ENCODE results near the gene MUC2. TPM values are rescaled to one million over a fixed set of nuclear protein-coding genes. Genes with fewer than 3 reads are reported as not detected.
"Not testable (repeated sequence)": the region's sequence is repeated elsewhere in the genome, so short reads cannot be mapped to it uniquely, and the experiment has no call there.

MUC2 gene
- total RNA-seq, 1 donor from 2014 or later: not detected

DNA sequence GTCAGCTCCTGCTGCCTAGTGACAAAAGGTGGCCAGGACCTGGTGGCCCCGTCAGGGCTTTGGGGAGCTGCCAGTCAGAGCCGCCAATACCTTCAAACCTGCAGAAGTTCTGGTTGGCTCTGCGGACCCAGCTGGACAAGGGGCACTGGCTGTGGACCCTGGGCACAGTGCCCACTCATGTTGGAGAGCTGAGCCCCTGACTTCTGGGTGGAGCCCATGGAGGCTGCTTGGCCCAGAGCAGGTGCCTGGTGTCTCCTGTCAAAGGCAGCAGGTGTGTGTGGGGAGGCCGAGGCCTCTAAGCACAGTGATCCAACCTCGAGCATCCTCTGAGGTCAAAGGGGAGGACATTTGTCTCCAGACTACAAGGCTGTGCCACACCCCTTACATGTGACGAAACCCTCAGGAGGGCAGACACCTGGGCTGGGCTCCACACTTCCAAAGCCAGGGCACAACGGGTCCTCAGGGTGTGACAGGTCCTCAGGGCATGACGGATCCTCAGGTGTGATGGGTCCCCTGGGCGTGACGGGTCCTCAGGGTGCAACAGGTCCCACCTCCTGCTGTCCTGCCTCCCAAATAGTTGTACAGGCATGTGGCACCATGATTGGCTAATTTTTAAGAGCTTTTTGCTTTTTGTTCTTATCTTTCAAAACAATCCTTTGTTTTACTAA is 37.0 kb downstream of the MUC2 start:
- Mint-ChIP-seq H3K27ac (ENCODE audit: unreplicated experiment) (no peak overlapping the region), H3K4me1 (ENCODE audit: unreplicated experiment) (no peaks in the 10 kb centered on the region), H3K36me3 (ENCODE audit: low read depth, unreplicated experiment) (no peaks in the 10 kb centered on the region), H3K27me3 (ENCODE audit: unreplicated experiment) (peaks cover 5% of the 10 kb centered on the region), H3K4me3 (ENCODE audit: unreplicated experiment) (no peak overlapping the region), H3K9me3 (ENCODE audit: unreplicated experiment) (no peaks in the 10 kb centered on the region)
- TF ChIP-seq, protein P1, sequence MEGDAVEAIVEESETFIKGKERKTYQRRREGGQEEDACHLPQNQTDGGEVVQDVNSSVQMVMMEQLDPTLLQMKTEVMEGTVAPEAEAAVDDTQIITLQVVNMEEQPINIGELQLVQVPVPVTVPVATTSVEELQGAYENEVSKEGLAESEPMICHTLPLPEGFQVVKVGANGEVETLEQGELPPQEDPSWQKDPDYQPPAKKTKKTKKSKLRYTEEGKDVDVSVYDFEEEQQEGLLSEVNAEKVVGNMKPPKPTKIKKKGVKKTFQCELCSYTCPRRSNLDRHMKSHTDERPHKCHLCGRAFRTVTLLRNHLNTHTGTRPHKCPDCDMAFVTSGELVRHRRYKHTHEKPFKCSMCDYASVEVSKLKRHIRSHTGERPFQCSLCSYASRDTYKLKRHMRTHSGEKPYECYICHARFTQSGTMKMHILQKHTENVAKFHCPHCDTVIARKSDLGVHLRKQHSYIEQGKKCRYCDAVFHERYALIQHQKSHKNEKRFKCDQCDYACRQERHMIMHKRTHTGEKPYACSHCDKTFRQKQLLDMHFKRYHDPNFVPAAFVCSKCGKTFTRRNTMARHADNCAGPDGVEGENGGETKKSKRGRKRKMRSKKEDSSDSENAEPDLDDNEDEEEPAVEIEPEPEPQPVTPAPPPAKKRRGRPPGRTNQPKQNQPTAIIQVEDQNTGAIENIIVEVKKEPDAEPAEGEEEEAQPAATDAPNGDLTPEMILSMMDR (IDR thresholded peaks at IDR 0.05; ENCODE audit: unreplicated experiment): no peak
- no peak for DNase-seq (ENCODE audit: low spot score)

DNA sequence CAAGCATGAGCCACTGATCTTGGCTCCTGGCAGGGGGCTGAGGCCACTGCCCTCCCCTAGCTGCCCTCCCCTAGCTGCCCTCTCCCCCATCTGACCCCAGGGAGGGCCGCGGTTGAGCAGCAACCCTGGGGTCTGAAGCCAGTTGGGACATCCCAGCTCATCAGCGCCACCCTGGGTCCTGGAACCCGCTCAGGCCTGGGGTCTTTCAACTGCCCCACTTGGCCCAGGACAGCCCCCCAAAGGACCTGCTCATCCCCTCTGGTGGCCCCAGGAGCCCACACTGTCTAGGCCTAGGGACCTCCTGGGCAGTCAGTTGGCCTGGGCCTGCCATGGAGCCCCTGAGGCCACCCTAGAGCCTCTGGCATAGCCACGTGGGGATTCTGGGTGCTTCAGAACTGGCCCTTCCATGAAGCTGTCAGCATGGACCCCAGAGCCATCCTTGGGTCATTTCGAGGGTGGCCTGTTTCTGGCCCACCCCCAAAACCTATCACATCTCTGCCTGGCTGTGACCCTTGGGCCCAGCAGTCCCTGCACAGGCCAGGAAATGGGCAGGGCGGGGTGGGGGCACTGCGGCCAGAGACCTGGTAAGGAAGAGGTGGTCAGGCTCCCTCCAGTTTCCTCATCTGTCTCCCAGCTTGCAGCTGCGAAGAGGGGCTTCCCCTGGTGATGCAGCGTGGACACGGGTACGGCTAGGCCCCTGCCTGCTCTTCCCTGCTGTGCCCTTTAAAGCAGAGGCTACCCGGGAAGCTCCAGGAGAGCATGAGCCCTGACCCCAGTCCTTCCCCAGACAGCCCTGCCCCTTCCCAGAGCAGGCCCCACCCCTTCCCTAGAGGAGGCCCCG is 37.9 kb downstream of the MUC2 start:
- no peaks in the 10 kb centered on the region for H3K4me1 Mint-ChIP-seq (ENCODE audit: unreplicated experiment)
- H3K27ac Mint-ChIP-seq (ENCODE audit: unreplicated experiment): no peak overlapping the region
- H3K36me3 Mint-ChIP-seq (ENCODE audit: low read depth, unreplicated experiment): no peaks in the 10 kb centered on the region
- DNase-seq (ENCODE audit: low spot score): no peak
- H3K9me3 Mint-ChIP-seq (ENCODE audit: unreplicated experiment): no peaks in the 10 kb centered on the region
- H3K27me3 Mint-ChIP-seq (ENCODE audit: unreplicated experiment): peaks cover 5% of the 10 kb centered on the region
- TF ChIP-seq, protein P1 (IDR thresholded peaks at IDR 0.05; ENCODE audit: unreplicated experiment): no peak
- H3K4me3 Mint-ChIP-seq (ENCODE audit: unreplicated experiment): no peak overlapping the region

DNA sequence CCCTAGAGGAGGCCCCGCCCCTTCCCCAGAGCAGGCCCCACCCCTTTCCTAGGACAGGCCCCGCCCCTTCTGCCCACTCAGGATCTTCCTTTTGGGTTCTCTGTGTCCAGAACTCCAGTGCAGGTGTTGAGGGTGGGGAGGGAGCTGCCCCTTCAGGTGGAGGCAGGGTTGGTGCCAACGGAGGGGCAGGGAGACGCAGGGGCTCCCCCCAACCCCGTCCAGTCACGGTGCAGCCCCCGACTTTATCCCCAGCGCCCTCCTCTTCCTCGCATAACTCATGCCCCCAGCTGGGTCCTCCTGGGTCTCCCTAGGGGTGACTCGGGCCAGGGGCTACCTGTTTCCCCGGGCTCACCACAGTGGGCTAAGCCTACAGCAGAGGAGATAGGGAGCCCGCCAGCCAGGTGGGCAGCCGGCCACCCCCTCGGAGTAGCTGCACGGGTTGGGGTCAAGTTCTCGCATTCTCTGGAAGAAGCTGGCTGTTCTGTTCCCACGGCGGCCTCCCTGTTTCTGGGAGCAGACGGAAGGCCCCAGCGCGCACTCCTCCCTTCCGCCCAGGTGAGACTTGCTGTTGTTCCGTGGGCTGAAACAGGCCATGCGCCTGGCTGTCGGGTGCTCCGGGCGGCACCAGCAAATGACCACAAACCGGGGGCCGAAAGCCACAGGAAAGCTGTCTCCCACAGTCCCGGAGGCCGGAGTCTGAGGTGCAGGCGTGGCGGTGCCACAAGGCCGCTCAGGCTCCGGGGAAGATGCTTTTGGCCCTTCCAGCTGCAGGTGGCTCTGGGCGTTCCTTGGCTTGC is 38.9 kb downstream of the MUC2 start:
- no peak for DNase-seq (ENCODE audit: low spot score)

DNA sequence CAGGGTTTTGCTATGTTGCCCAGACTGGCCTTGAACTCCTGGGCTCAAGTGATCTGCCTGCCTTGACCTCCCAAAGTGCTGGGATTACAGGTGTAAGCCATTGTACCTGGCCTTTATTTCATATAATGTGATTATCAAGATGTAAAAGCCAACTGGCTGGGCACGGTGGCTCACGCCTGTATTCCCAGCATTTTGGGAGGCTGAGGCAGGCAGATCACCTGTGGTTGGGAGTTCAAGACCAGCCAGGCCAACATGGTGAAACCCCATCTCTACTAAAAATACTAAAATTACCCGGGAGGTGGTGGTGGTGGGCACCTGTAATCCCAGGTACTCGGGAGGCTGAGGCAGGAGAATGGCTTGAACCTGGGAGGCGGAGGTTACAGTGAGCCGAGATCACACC is 40.6 kb downstream of the MUC2 start:
- peaks cover 10% of the 10 kb centered on the region for H3K27me3 Mint-ChIP-seq (ENCODE audit: unreplicated experiment)
- not testable (repeated sequence) for H3K9me3 Mint-ChIP-seq (ENCODE audit: unreplicated experiment); H3K36me3 Mint-ChIP-seq (ENCODE audit: low read depth, unreplicated experiment); H3K4me3 Mint-ChIP-seq (ENCODE audit: unreplicated experiment); DNase-seq (ENCODE audit: low spot score); H3K27ac Mint-ChIP-seq (ENCODE audit: unreplicated experiment); H3K4me1 Mint-ChIP-seq (ENCODE audit: unreplicated experiment)

More for the DNA sequence above, 38.9 kb downstream of the MUC2 start:
- H3K27ac Mint-ChIP-seq (ENCODE audit: unreplicated experiment): no peak overlapping the region
- no peaks in the 10 kb centered on the region for H3K4me1 Mint-ChIP-seq (ENCODE audit: unreplicated experiment)
- no peaks in the 10 kb centered on the region for H3K9me3 Mint-ChIP-seq (ENCODE audit: unreplicated experiment)
- peaks cover 5% of the 10 kb centered on the region for H3K27me3 Mint-ChIP-seq (ENCODE audit: unreplicated experiment)
- no peaks in the 10 kb centered on the region for H3K36me3 Mint-ChIP-seq (ENCODE audit: low read depth, unreplicated experiment)
- H3K4me3 Mint-ChIP-seq (ENCODE audit: unreplicated experiment): no peak overlapping the region
- TF ChIP-seq, protein P1 (IDR thresholded peaks at IDR 0.05; ENCODE audit: unreplicated experiment): no peak

DNA sequence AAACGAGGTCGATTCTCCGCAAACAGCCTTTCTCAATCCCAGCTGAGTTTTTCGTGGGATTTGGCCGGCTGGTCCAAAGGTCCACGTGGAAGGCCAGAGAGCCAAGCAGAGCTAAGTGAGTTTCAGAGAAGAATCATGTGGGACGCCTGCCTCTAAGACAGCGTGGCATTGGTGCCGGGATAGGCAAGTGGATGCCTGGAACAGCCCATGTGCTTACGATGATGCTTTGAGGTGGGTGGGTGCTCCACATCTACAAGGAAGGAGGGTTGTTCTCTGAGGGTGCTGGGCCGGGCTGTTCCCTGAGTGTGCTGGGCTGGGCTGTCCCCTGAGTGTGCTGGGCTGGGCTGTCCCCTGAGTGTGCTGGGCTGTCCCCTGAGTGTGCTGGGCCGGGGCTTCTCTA is 41.4 kb downstream of the MUC2 start:
- no peak for DNase-seq (ENCODE audit: low spot score)
- Mint-ChIP-seq H3K36me3 (ENCODE audit: low read depth, unreplicated experiment) (no peaks in the 10 kb centered on the region), H3K4me1 (ENCODE audit: unreplicated experiment) (no peaks in the 10 kb centered on the region), H3K4me3 (ENCODE audit: unreplicated experiment) (no peak overlapping the region), H3K27me3 (ENCODE audit: unreplicated experiment) (peaks cover 10% of the 10 kb centered on the region), H3K27ac (ENCODE audit: unreplicated experiment) (no peak overlapping the region), H3K9me3 (ENCODE audit: unreplicated experiment) (no peaks in the 10 kb centered on the region)
- TF ChIP-seq, protein P1 (IDR thresholded peaks at IDR 0.05; ENCODE audit: unreplicated experiment): no peak
